ENCODE results near the gene MACROD2. TPM values are rescaled to one million over a fixed set of nuclear protein-coding genes. Genes with fewer than 3 reads are reported as not detected.

MACROD2 gene
- total RNA-seq, 1 experiment from 2014 or later = 3.7 TPM

GRCh38 chr20:15032352-15032622 is 1037.0 kb downstream of the MACROD2 start:
- no peak overlapping the region for H2AFZ ChIP-seq (ENCODE audit: low read depth, low read length, poor library complexity, severe bottlenecking)
- CTCF ChIA-PET = no interaction called here
- H3K36me3 ChIP-seq (ENCODE audit: control insufficient read depth in 1 of 2, insufficient read depth in 2 of 2, low read length in 2 of 2) = no peaks in the 10 kb centered on the region
- H3K9me3 ChIP-seq (ENCODE audit: control insufficient read depth in 1 of 2, insufficient read depth in 1 of 2, low read depth in 1 of 2, low read length in 2 of 2) = no peaks in the 10 kb centered on the region
- H3K4me1 ChIP-seq (ENCODE audit: control insufficient read depth in 1 of 2, insufficient read depth in 2 of 2, low read length in 2 of 2) = no peaks in the 10 kb centered on the region
- H3K9me2 ChIP-seq (ENCODE audit: insufficient read depth) = no peaks in the 10 kb centered on the region
- no peak overlapping the region for H3K9ac ChIP-seq (ENCODE audit: low read length)
- intact Hi-C loops (cut with micrococcal nuclease) = no loop called here
- H3K27me3 ChIP-seq (ENCODE audit: insufficient read depth, low read length) = no peaks in the 10 kb centered on the region
- BruUV-seq (replicated peaks) = no TSS peak
- RAD21 ChIA-PET (ENCODE audit: low non-redundant PET in 1 of 2, low total read pairs in 2 of 2, uncharacterized antibody in 2 of 2, unreplicated experiment in 2 of 2) = no interaction called here
- POLR2A ChIA-PET = no interaction called here
- ATAC-seq = no peak
- H3K79me2 ChIP-seq (ENCODE audit: insufficient read depth, low read length) = no peaks in the 10 kb centered on the region
- no peaks in the 10 kb centered on the region for H4K20me1 ChIP-seq (ENCODE audit: insufficient read depth)
- H3K4me2 ChIP-seq (ENCODE audit: low read length) = no peak overlapping the region
- DNase-seq (ENCODE audit: low read depth, low spot score) = no peak
- no peak overlapping the region for H3K4me3 ChIP-seq (replicated peaks in 1 of 2; ENCODE audit: low read depth in 1 of 2, low read length in 2 of 2)
- H3K27ac ChIP-seq (ENCODE audit: low read depth, low read length) = no peak overlapping the region
- TF ChIP-seq SRF (IDR thresholded peaks at IDR 0.05; ENCODE audit: low read depth) (no peak), CTCF (IDR thresholded peaks at IDR 0.05 in 2 of 3, conservative IDR thresholded peaks at IDR 0.05 in 1 of 3; ENCODE audit: borderline replicate concordance in 1 of 3, insufficient read depth in 1 of 3, low read depth in 2 of 3, low read length in 2 of 3) (no peak), POLR2AphosphoS5 (IDR thresholded peaks at IDR 0.05; ENCODE audit: low read depth, low read length) (no peak), SIN3A (IDR thresholded peaks at IDR 0.05; ENCODE audit: low read depth) (no peak), CBX3 (IDR thresholded peaks at IDR 0.05; ENCODE audit: low read depth) (no peak), EZH2 (IDR thresholded peaks at IDR 0.05) (no peak), FOSL1 (IDR thresholded peaks at IDR 0.05; ENCODE audit: low read depth) (no peak), REST (IDR thresholded peaks at IDR 0.05; ENCODE audit: low read depth) (no peak), MAX (IDR thresholded peaks at IDR 0.05) (no peak), TCF7L2 (IDR thresholded peaks at IDR 0.05; ENCODE audit: borderline replicate concordance, extremely low read depth, insufficient read depth, insufficient read length) (no peak)
- TF ChIP-seq, protein P1, sequence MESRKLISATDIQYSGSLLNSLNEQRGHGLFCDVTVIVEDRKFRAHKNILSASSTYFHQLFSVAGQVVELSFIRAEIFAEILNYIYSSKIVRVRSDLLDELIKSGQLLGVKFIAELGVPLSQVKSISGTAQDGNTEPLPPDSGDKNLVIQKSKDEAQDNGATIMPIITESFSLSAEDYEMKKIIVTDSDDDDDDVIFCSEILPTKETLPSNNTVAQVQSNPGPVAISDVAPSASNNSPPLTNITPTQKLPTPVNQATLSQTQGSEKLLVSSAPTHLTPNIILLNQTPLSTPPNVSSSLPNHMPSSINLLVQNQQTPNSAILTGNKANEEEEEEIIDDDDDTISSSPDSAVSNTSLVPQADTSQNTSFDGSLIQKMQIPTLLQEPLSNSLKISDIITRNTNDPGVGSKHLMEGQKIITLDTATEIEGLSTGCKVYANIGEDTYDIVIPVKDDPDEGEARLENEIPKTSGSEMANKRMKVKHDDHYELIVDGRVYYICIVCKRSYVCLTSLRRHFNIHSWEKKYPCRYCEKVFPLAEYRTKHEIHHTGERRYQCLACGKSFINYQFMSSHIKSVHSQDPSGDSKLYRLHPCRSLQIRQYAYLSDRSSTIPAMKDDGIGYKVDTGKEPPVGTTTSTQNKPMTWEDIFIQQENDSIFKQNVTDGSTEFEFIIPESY (IDR thresholded peaks at IDR 0.05; ENCODE audit: extremely low read depth, insufficient replicate concordance, low read length) = no peak

Data from HCT116 (cell line).